HEK293 (cell line): ENCODE data around the gene SFRP5.

Source experiments
- PRDM1 ChIP-seq: fragments of 450-650 bp; formaldehyde crosslinking; IDR thresholded peaks from 2 replicates; pipeline ENCODE4; 2016; ENCODE audit warnings: missing biosample characterization, missing genetic modification characterization
- PRDM4 ChIP-seq: fragments of 450-650 bp; formaldehyde crosslinking; IDR thresholded peaks from 2 replicates; pipeline ENCODE4 v1.5.1; 2017; ENCODE audit warnings: missing biosample characterization, missing genetic modification characterization
- REST ChIP-seq: fragments of 450-650 bp; formaldehyde crosslinking; IDR thresholded peaks from 2 replicates; pipeline ENCODE4 v1.5.1; 2016; ENCODE audit warnings: missing biosample characterization, missing genetic modification characterization
- SETDB1 ChIP-seq: IDR thresholded peaks from one replicate; pipeline ENCODE4 v1.6.1; 2017; ENCODE audit warnings: mild to moderate bottlenecking, low read length, moderate library complexity, mixed read lengths; ENCODE audit not compliant: insufficient read length
- YY1 ChIP-seq: fragments of 450-650 bp; formaldehyde crosslinking; IDR thresholded peaks from 2 replicates; pipeline ENCODE4 v1.5.1; 2018; ENCODE audit warnings: missing biosample characterization, missing genetic modification characterization
- ZNF175 ChIP-seq: fragments of 450-650 bp; formaldehyde crosslinking; IDR thresholded peaks from 2 replicates; pipeline ENCODE4 v1.5.1; 2016; ENCODE audit warnings: missing biosample characterization, missing genetic modification characterization
- ZNF391 ChIP-seq: fragments of 450-650 bp; formaldehyde crosslinking; IDR thresholded peaks from 2 replicates; pipeline ENCODE4 v1.5.1; 2016; ENCODE audit warnings: low read depth, missing biosample characterization, missing genetic modification characterization, borderline replicate concordance
- ZNF501 ChIP-seq: fragments of 450-650 bp; formaldehyde crosslinking; IDR thresholded peaks from 2 replicates; pipeline ENCODE4 v1.5.1; 2016; ENCODE audit warnings: missing biosample characterization, missing genetic modification characterization
- ZNF596 ChIP-seq: fragments of 450-650 bp; IDR thresholded peaks from 2 replicates; pipeline ENCODE4 v1.5.0; 2018; ENCODE audit warnings: missing biosample characterization, mild to moderate bottlenecking, missing genetic modification characterization, moderate library complexity
- ZNF777 ChIP-seq: fragments of 450-650 bp; formaldehyde crosslinking; IDR thresholded peaks from 2 replicates; pipeline ENCODE4 v1.5.1; 2017; ENCODE audit warnings: missing biosample characterization, missing genetic modification characterization, borderline replicate concordance
- ZNF792 ChIP-seq: fragments of 450-650 bp; formaldehyde crosslinking; IDR thresholded peaks from 2 replicates; pipeline ENCODE4 v1.5.1; 2016; ENCODE audit warnings: missing biosample characterization, missing genetic modification characterization
- TF ChIP-seq, protein P1 (sequence below): fragments of 450-650 bp; formaldehyde crosslinking; IDR thresholded peaks from 2 replicates; pipeline ENCODE4 v1.5.1; 2016; ENCODE audit warnings: missing biosample characterization, missing genetic modification characterization

DNA sequence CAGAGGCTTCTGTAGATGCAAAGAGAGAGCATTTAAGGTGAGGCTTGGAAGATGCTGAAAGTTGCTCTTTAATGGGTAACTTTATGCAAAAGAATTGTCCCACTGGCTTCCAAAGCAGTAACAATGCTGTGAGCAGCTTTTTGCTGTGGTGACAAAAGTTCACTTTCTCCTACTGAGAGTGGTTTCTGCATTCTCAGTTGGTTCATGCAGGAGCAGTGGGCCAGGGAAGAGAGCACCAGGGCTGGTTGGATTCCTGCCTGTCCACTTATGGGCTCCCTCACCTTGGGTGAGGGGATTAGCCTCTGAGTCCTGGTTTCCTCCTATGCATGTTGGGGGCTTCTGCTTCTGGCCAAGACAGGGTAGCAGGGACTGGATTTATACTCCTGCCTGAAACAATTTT, 46.8 kb upstream of the SFRP5 start:
- TF ChIP-seq, protein P1, sequence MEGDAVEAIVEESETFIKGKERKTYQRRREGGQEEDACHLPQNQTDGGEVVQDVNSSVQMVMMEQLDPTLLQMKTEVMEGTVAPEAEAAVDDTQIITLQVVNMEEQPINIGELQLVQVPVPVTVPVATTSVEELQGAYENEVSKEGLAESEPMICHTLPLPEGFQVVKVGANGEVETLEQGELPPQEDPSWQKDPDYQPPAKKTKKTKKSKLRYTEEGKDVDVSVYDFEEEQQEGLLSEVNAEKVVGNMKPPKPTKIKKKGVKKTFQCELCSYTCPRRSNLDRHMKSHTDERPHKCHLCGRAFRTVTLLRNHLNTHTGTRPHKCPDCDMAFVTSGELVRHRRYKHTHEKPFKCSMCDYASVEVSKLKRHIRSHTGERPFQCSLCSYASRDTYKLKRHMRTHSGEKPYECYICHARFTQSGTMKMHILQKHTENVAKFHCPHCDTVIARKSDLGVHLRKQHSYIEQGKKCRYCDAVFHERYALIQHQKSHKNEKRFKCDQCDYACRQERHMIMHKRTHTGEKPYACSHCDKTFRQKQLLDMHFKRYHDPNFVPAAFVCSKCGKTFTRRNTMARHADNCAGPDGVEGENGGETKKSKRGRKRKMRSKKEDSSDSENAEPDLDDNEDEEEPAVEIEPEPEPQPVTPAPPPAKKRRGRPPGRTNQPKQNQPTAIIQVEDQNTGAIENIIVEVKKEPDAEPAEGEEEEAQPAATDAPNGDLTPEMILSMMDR (tag by site-specific recombination), result no peak
- TF ChIP-seq ZNF596 (tag by site-specific recombination) (no peak), ZNF777 (tag by site-specific recombination) (no peak), ZNF501 (tag by site-specific recombination) (no peak), YY1 (tag by site-specific recombination) (no peak), REST (tag by site-specific recombination) (no peak), PRDM1 (tag by site-specific recombination) (no peak), ZNF175 (tag by site-specific recombination) (no peak), ZNF792 (tag by site-specific recombination) (no peak), SETDB1 (no peak), PRDM4 (no peak), ZNF391 (tag by site-specific recombination) (no peak)
